Hematopoietic multipotent progenitor cell treated with erythropoietin and hydrocortisone succinate and interleukin-3 and kit ligand, for 4 days (in vitro differentiated cells): ENCODE results near the gene MST1.

Source experiments
- DNase-seq: peaks from one replicate; pipeline ENCODE4 v3.0.0-alpha.2; 2015

The MST1 gene

DNA sequence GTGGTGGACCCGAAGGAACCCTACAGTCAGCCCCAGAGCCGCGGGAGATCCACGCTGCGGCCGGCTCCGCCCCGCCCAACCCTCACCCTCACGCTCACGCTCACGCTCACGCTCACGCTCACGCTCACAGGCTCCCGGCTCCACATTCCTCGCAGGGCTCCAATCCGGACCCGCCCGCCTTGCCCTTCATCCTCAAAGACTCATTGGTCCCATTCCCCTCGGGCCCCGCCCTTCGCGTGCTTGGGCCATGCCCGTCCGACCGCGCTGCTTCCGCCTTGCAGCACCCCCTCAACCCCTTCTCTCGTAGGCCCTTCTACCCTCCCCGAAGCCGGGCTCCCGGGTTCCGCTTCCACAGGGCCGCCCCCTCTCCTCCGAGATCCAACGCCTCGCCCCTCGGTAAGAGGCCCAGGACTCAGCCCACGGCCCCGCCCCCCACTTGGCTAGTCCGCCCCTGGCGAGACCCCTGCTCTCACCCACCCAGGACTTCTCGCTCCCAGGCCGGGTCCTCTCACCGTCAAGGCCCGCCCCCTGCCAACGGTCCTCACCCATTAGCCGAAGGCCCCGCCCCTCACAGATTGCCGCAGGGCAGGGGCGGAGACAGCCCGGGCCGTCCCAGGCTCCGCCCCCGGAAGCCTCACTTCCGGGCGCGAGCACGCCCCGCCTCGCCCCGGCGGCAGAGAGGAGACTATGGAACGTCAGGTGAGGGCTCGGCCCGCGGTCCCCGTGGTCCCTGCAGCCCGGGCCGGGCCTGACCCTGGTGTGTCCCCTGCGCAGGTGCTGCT lies 15.4 kb downstream of the MST1 start, which contains the start of gene APEH:
TSS of gene APEH (plus strand) at position 637 of the 782 bp plus-strand sequence. CDS start at position 688, 51 bp downstream.
- peak; percentile 100 for DNase-seq

DNA sequence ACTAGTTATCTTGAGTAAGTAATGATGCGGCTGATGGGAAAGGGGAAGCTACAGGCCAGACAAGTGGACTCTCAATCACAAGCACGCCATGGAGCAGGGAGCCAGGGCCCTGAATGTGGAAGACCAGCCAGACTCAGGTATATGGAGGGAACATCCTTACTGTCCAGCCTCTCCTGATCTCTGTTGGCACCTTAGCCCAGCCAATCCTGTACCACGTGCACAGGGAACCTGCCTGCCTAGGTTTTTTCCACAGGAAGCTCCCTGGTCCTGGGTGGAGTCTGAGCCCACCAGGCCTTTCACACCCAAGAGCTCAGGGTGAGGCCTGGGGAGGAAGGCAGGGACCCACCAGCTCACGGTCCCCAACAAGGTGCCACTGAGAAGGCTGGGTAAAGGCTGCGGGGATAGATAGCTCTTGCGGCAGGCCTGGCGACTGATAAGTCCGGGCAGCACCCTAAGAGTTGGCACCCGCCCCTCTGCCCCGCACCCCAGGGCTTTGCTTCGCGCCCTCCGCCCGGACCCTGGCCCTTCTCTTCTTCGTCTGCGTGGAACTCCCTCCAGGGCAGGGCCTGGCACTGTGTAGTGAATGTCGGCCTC lies 16.1 kb downstream of the MST1 start:
- peak; percentile 92 for DNase-seq

DNA sequence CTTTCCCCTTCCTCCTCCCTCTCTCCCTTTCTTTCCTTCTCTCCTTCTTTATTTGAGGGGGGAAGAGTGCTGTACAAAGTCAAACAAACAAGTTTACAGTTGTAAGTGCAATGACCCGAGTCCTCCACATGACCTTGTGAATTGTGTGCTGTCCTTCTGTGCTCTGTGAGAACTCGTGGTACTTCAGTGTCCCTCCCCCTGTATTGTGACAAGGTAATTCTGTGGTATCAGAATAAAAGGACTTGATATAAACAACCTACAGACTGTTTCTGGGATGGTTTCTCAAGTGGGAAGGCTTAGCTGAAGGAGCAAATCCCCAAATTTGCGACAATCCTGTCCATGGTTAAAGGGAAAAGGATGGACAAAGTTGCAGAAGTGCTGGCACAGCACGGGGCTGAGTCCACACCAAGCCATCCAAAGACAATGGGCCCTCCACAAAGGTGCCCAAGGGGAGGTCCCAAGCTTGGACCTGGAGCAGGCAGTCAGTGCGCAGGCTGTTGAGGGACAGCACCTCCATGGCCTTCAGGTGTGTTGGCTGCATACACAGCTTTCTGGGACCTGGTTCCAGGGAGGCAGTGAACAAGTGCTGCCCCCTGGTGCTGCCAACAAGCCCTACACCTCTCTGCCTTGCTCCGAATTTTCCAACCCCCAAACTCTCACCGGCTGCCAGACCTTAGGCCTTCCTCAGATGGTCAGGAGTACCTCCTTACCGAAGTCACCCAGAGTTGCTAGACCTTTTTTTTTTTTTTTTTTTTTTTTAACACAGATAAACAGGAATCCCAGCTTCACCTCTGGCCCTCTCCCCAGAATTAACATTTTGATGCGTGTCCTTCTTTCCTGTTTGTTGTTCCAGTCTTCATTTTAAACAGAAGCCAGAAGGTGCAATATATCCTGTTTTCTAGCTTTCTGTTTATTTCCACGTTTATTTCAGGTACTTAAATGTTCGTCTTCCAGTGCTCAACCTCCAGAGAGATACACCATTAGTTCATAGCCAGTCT lies 17.7 kb downstream of the MST1 start:
- DNase-seq = peak; percentile 87

DNA sequence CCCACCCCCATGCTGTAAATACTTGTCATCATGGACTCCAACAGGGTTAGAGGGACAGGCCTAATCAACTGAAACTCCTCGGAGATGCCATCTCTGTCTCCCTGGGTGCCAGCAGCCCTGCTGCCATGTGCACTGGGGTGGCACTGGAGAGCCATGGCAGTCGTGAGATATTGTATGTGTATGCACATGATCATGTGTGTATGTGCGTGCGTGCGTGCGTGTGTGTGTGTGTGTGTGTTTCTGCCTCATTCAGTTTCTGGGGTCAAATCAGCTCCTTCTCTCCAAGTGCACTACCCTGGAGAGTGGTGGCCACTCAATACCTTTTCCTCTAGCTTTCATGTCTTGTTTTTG lies 18.4 kb downstream of the MST1 start:
- DNase-seq = no peak

DNA sequence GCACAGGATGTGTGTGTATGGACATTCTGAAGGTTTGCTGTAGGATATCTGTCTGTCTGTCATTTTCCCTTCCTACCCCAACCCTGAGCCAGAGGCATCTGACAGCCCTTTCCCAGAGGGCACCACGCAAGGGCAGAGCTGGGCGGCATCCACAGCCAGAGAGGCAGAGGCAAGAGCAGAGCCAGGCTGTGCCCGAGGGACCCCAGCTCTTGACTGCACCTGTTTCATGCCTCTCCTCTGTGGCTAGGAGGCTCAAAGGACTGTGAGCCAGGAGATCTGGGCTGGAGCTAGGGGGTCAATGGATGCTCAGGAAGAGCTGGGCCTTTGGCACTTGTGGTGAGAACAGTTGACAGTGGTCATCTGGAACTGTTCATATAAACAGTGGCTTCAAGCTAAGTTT lies 19.9 kb downstream of the MST1 start:
- DNase-seq = no peak

DNA sequence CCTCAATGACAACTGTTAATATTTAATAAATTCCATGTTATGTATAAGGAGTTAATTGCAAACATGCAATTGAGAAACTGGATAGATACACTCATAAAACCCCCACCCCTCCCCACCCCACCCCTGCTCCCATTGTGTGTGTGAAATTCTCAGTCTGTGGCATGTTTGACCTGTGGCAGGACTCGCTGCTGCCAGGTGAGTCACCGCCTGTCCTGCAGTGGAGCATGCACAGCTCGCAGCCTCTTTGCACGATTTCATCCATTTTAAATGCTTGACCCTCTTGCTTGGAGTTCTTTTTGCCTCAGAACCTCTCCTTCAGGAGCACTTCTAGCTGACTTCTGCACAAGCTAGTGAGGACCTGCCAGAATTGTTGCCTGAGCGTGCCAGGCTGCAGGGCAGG lies 20.4 kb downstream of the MST1 start:
- DNase-seq = no peak

DNA sequence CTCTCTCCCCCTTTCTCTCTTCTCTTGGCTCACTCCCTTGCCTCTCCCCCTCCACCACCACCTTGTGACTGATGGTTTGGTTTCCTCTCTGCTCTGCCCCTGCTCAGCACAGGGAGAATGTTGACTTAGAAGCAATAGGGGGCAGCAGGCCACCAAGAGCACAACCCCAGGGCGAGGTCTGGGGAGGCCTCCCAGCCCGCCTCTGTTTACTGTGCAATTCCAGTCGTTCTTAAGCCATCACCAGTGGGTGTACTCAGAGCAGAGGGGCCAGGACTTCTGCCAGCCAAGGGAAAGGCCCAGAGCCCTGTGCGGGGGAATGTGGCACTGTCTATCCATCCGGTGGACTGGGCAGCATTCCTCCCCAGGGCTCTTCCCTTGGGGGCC lies 20.9 kb downstream of the MST1 start:
- DNase-seq = peak; percentile 60

DNA sequence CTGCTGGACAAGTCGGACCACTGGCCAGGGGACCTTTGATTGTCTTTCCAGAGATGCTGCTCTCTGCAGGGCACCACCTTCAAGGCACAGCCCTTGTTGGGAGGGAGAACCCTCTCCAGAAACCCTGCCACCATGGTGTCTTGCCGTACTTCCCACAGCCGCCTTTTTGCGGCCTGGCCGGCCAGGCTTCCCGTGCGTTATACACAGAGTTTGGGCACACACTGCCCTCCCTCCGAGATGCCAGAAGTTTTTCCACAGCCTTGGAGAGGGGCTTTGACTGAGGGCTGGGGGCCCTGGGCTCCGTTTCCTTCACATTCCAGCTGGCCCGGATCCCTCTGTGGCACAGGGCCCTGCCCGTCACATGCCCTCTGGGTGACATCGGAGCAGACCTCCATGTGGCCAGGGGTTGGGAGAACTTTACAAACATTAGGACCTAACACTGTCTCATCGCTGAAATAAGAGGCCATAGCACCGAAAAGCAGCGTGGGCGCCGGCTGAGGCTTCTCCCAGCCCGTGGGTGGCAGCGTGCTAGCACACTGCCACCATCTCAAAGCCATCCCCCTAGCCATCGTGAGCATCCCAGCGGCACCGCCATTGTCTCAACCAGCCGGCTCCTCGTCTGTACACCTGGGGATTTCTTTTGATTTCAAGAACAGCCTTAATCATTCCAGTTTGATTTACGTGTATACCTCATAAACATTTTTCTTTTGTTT lies 21.4 kb downstream of the MST1 start:
- DNase-seq = no peak

DNA sequence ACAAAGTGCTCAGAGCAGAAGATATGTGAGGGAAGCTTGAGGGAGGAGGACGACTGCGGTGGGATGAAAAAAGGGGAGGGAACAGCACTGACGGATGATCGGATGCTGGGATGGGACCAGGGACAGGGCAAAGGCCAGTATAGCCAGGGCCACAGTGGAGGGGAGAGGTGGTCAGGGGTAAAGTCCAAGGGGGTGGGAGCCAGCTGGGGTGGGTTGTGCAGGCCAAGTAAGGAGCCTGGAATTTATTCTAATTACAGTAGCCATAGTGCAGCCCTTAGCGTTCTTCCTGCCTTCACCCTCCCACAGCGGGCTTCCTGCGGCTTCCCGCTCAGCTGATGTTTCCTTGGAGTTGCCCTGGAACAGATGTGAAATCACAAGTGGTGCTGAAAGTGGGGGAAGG lies 22.7 kb downstream of the MST1 start:
- no peak for DNase-seq

DNA sequence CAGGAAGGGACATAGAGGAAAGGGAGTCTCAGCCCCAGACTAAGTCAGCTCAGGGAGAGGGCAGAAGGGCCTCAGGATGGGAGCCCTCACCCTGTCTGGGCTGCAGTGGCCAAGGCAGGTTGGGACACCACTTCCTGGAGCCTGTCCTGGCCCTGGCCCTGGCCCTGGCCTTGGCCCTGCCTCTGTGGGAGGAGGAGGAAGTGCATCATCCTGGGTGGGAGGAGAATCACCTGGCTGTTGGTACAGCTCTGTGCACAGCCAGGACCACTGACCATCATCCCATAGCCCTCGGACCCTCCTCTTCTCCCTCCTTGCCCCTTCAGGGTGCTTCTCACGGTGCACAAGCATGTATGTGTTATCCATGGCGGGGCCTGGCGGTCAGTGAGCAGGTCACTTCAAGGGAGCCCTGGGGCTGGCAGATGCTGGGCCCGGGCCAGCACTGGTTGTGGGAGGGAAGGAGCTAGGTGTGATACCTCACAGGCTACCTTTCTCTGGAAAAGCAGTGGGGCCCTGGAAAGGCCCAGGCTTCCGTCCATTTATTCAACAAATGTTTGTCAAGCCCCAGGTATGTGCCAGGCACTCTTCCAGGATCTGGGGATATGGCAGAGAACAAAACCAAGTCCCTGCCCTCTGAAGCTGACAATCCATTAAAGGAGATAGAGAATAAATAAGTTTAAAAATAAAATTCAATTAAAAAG lies 23.3 kb downstream of the MST1 start:
- DNase-seq = no peak

DNA sequence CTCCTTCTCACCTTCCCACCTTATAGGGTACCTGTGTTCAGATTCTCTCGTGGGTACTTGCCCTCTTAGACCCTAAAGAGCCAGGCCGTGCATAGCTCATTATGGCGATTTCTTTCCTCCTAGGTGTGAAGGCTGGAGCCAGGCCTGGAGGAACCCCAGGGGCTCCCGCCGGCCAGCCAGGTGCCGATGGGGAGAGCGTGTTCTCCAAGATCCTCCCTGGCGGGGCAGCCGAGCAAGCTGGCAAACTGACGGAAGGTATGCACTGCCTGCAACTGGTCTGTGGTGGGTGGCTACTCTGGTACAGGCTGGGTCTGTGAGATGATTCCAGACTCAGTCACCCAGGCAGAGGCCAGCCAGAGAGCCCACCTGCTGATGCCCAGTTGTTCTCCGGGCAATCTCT lies 25.0 kb downstream of the MST1 start:
- no peak for DNase-seq

DNA sequence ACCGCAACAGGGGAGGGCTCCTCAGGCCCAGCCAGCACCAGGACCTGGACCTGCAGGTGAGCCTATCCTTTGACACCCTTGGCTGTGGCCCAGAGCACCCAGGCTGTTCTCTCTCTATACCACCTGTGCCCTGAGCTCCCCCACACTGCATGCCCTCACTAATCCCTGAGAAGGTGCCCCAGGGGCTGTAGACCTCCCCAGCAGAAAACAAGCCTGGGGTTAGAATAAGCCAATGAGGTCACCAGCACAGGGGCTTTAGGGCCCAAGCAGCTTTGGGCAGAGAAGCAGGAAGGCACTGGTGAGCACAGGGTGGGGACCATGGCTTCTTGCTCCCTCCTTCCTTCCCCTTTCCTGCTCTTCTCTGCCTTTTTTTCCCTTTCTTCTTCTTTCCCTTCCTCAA lies 25.4 kb downstream of the MST1 start:
- DNase-seq = no peak

DNA sequence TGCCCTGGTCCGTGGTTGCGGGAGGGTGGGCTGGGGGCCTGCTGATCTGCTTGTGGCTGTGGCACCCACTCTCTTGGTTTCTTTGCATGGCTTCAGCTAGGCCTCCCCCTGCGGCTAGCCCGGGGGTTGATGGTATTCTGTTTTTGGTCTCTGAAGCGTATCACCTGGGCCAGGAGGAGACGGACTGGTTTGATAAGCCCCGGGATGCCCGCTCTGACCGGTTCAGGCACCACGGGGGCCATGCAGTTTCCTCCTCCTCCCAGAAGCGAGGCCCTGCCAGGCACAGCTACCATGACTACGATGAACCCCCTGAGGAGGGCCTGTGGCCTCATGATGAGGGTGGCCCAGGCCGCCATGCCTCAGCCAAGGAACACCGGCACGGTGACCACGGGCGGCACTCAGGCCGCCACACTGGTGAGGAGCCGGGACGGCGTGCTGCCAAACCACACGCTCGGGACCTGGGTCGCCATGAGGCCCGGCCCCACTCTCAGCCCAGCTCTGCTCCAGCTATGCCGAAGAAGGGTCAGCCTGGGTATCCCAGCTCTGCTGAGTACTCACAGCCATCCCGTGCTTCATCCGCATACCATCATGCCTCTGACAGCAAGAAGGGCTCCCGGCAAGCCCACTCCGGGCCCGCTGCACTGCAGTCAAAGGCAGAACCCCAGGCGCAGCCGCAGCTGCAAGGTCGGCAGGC lies 26.4 kb downstream of the MST1 start:
- no peak for DNase-seq

DNA sequence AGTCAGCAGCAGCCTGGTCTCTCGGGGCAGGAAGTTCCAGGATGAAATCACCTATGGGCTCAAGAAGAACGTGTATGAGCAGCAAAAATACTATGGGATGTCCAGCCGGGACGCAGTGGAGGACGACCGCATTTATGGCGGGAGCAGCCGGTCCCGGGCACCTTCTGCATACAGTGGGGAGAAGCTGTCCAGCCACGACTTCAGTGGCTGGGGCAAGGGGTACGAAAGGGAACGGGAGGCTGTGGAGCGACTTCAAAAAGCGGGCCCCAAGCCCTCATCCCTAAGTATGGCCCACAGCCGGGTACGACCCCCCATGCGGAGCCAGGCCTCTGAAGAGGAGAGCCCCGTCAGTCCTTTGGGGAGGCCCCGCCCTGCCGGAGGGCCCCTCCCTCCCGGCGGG lies 27.3 kb downstream of the MST1 start:
- no peak for DNase-seq

DNA sequence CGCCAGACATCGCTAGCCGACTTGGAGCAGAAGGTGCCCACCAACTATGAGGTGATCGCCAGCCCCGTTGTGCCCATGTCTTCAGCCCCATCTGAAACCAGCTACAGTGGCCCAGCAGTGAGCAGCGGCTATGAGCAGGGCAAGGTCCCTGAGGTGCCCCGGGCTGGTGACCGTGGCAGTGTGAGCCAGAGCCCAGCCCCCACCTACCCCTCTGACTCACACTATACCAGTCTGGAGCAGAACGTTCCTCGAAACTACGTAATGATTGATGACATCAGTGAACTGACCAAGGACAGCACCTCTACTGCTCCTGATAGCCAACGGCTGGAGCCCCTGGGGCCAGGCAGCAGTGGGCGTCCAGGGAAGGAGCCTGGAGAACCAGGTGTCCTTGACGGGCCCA lies 28.0 kb downstream of the MST1 start:
- DNase-seq = no peak

DNA sequence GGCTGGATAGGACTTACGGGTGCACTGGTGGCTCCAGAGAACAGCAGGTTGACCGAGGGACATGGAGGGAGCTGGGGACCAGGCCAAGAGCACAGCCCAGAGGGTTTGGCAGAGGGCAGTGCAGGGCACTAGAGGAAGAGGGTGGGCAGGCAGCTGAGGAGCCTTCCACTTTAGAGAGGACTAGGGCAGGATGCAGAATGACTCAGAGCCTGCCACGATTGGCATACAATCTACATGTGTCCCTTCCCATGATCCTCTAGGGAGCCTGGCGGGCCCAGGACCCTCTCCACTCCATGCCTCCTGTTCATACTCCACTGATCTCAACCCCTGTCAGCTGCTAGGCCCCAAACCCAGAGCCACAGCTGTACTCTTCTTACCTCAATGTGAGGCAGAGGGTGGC lies 29.5 kb downstream of the MST1 start:
- no peak for DNase-seq

DNA sequence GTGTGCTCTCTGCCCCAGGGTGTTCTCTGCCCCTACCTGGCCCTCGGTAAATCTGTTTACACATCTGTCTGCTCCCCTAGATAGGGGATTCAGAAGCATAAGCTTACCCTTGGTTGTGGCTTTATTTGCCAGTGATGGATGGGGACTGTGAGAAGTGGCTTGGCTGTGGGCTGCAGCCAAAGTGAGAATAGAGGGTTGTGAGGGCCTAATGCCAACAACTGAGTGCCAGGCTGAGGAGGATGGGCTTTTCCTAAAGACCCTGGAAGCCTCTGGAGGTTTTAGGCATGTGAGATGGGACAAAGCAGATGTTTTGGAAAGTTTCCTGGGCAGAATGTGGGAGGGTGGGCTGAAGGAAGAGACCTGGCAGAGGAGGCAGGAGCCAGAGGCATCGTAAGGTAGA lies 30.6 kb downstream of the MST1 start:
- DNase-seq = no peak

DNA sequence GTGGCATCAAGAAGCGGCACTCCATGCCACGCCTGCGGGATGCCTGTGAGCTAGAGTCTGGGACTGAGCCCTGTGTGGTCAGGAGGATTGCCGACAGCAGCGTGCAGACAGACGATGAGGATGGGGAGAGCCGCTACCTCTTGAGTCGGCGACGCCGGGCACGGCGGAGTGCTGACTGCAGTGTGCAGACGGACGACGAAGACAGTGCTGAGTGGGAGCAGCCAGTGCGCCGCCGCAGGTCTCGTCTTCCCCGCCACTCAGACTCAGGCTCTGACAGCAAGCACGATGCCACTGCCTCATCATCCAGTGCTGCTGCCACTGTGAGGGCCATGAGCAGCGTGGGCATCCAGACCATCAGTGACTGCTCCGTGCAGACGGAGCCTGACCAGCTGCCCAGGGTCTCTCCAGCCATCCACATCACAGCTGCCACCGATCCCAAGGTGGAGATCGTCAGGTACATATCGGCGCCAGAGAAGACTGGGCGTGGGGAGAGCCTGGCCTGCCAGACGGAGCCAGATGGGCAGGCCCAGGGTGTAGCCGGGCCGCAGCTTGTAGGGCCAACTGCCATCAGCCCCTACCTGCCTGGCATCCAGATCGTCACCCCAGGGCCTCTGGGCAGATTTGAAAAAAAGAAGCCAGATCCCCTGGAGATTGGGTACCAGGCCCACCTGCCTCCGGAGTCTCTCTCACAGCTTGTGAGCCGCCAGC lies 31.9 kb downstream of the MST1 start:
- no peak for DNase-seq

DNA sequence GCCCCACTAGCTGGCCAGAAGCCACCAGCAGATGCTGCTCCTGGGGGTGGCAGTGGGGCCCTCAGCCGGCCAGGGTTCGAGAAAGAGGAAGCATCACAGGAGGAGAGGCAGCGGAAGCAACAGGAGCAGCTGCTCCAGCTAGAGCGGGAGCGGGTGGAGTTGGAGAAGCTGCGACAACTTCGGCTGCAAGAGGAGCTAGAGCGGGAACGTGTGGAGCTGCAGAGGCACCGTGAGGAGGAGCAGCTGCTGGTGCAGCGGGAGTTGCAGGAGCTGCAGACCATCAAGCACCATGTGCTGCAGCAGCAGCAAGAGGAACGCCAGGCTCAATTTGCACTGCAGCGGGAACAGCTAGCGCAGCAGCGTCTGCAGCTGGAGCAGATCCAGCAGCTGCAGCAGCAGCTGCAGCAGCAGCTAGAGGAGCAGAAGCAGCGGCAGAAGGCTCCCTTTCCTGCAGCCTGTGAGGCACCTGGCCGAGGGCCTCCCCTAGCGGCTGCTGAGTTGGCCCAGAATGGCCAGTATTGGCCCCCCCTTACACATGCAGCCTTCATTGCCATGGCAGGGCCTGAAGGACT lies 32.6 kb downstream of the MST1 start:
- peak; percentile 46 for DNase-seq

DNA sequence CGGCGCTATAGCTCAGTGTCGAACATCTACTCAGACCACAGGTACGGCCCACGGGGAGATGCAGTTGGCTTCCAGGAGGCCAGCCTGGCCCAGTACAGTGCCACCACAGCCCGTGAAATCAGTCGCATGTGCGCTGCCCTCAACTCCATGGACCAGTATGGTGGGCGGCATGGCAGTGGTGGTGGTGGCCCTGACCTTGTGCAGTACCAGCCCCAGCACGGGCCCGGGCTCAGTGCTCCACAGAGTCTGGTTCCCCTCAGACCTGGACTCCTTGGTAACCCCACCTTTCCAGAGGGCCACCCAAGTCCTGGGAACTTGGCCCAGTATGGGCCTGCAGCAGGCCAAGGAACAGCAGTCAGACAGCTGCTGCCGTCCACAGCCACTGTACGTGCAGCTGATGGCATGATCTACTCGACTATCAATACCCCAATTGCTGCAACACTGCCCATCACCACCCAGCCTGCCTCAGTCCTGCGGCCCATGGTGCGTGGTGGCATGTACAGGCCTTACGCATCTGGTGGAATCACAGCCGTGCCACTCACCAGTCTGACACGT lies 33.5 kb downstream of the MST1 start:
- no peak for DNase-seq
